Astrocyte of the spinal cord (primary cell): ENCODE data around the gene PSTK.

Experiments used
- DNase-seq: peaks from one replicate; pipeline ENCODE4 v3.0.0; 2011; ENCODE audit warnings: low read depth, low spot score
- H3K4me3 ChIP-seq: 2 replicates; pipeline ENCODE4 v1.5.1; 2011; ENCODE audit warnings: low read depth, mild to moderate bottlenecking, low read length, moderate library complexity
- in situ Hi-C: cut with HindIII; loops from 2 replicates; pipeline ENCODE4 v1.10.0; 2017; ENCODE audit warnings: low sequenced_read_pairs
- TF ChIP-seq, protein P1 (sequence below): IDR thresholded peaks from 2 replicates; pipeline ENCODE4 v1.5.1; 2012; ENCODE audit warnings: low read depth, mild to moderate bottlenecking, low read length, inconsistent platforms

PSTK gene

GRCh38 chr10:122980209-122981065 is at the start of gene PSTK:
Gene PSTK (plus strand): TSS chr10:122980401. CDS start chr10:122980480, 79 bp downstream.
- in situ Hi-C loops, result no loop called here
- peak within 1 kb of the TSS; percentile 75 for H3K4me3 ChIP-seq
- TF ChIP-seq, protein P1, sequence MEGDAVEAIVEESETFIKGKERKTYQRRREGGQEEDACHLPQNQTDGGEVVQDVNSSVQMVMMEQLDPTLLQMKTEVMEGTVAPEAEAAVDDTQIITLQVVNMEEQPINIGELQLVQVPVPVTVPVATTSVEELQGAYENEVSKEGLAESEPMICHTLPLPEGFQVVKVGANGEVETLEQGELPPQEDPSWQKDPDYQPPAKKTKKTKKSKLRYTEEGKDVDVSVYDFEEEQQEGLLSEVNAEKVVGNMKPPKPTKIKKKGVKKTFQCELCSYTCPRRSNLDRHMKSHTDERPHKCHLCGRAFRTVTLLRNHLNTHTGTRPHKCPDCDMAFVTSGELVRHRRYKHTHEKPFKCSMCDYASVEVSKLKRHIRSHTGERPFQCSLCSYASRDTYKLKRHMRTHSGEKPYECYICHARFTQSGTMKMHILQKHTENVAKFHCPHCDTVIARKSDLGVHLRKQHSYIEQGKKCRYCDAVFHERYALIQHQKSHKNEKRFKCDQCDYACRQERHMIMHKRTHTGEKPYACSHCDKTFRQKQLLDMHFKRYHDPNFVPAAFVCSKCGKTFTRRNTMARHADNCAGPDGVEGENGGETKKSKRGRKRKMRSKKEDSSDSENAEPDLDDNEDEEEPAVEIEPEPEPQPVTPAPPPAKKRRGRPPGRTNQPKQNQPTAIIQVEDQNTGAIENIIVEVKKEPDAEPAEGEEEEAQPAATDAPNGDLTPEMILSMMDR, result peak; percentile 96
- DNase-seq, result peak; percentile 92

GRCh38 chr10:122931088-122931906 is 48.9 kb upstream of the PSTK start:
- TF ChIP-seq, protein P1, result no peak
- in situ Hi-C loops, result no loop called here
- H3K4me3 ChIP-seq, result no peak overlapping the region
- no peak for DNase-seq

DNA sequence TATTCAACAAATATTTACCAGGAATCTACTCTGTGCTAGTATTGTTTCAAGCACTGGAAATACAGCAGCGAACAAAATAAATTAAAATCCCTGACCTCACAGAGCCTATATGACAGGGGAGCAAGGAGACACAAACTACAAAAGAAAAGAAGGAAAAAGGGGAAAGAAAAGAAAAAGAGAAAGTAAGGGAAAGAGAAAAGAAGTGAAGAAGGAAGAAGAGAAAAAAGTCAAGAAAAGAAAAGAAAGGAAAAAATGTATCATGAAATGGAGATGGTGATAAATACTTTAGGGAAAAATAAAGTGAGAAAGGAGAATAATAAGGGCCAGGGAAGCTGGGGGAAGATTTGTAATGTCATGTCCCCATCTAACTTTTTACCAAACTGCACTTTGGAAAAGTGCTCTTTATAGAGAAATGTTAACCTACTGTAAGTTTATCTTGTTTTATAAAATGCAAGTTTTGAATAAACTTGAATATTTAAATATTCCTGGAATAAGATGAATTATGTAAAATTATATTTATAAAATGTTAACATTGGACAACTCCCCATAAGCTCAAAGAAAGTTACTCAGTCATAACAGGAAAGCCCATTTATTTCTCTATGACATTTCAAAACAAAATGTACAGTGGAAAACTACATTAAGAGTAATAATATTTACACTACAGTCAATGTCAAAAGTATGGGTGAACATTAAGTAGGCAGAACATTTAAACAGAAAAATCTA is 40.9 kb upstream of the PSTK start:
- no peak overlapping the region for H3K4me3 ChIP-seq
- in situ Hi-C loops, result no loop called here
- TF ChIP-seq, protein P1, result no peak
- no peak for DNase-seq

- TF ChIP-seq, protein P1, result no peak
- no peak overlapping the region for H3K4me3 ChIP-seq
- in situ Hi-C loops, result no loop called here
These were observed 40.2 kb upstream of the PSTK start for GRCh38 chr10:122939856-122940543.

GRCh38 chr10:122949296-122949695 is 30.9 kb upstream of the PSTK start:
- in situ Hi-C loops, result no loop called here
- DNase-seq, result no peak
- TF ChIP-seq, protein P1, result no peak
- no peak overlapping the region for H3K4me3 ChIP-seq

More at GRCh38 chr10:122939856-122940543, 40.2 kb upstream of the PSTK start:
- DNase-seq, result peak; percentile 71
